SH-SY5Y (cell line): Measurements from ENCODE around the gene OOSP3.

Source experiments
- GATA2 ChIP-seq: IDR thresholded peaks from 2 replicates; pipeline ENCODE4 v1.6.1; 2011; ENCODE audit warnings: mild to moderate bottlenecking, low read depth, low read length
- GATA3 ChIP-seq: IDR thresholded peaks from 2 replicates; pipeline ENCODE4 v1.6.1; 2011; ENCODE audit warnings: low read depth, mild to moderate bottlenecking, low read length, moderate library complexity

DNA sequence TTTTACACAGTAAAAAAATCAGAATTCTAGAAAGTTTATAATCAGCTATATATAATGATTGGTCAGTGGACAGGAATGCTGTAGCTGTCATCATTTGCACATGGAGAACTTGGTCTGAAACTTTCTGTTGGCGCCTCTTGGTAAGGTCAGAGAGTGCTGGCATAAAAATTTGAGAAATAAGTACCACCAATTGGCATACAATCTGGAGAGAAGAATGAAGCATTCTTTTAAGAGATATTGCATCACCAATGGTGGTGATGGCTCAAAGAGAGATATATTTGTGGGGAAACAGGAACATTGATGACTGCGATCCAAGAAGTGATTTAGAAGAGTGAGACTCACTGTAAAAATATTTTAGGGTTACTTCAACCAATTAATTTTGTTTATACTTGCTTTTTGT is 39.9 kb downstream of the OOSP3 start:
- no peak for TF ChIP-seq GATA3
- TF ChIP-seq GATA2: no peak
